GM19238 (cell line): ENCODE measurements around the gene MAP7D3.
"Not testable (repeated sequence)": the region's sequence is repeated elsewhere in the genome, so short reads cannot be mapped to it uniquely, and the experiment has no call there.

Experiments used
- DNase-seq: peaks from one replicate; pipeline ENCODE4 v3.0.0; 2011; ENCODE audit warnings: low spot score; ENCODE audit not compliant: insufficient read length

The MAP7D3 gene

DNA sequence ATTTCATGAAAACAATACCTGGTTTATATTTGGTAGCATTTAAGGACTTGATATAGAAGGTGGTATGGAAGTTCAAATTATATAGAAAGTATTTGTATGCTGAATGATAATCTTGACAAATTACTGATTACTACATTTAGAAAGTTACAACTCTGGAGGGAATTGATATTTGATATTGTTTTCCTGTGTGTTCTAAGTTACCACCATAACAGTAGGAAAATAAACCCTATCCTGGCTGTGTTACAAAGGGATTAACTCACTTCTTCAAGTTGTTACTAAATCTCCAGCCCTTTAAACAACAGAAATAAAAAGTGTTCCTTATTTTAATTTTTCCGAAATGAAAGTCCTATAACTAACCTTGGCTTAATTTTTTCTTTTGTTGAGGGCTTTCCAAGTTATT, 67.3 kb downstream of the MAP7D3 start:
- DNase-seq: no peak

DNA sequence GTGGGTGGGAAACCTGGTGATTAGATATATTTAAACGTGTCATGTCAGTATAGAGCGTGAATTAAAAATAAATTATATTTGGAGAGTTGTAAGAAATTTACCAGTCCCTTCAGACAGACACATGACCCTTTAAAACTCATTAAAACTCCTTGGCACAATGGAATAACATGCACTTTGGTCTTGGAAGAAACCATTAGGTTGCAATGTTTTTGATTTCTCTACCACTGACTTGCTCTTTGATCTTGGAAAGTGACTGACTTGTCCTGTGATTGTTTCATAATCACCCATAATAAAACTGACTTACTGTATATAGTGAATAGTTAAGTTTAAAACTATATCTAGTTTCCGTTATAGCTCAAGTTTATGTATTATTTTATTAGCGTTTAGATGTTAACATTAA, 68.0 kb downstream of the MAP7D3 start:
- no peak for DNase-seq

DNA sequence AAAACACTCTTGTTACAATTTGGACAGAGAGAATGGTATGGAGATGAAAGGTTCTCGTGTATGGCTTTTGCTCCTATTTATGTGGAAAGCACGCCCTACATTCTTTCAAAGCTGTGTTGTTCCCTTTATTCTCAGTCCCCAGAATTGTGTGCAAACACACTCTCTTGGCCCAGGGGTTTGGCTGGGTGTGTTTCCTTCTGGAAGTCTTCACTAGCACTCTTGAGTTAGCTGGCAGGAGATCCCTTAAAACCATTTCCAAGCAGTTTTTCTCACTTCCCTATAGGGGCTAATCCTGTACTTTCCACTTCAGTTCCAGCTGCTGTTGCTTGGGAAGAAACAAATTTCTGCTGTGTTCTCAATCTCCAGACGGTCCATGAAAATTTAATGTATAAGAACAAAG, 68.8 kb downstream of the MAP7D3 start:
- no peak for DNase-seq

DNA sequence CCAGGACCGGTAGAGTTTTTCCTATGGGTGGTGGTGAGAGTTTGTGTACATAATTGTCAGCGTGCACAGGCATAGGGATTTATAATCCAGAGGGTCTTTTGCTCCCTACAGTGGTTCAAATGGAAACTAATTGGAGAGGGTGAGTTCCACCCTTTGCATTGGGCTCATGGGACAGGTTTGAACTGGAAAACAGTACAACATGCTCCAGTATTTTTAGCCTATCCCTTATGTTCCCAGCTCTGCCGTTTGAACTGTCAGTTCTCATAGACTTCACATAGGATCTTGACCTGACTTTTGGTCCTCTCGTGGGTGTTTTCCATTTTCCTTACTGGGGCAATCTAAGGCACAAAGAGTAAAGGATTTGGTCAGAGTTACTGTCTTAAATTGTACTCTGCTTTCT, 72.1 kb downstream of the MAP7D3 start:
- no peak for DNase-seq

DNA sequence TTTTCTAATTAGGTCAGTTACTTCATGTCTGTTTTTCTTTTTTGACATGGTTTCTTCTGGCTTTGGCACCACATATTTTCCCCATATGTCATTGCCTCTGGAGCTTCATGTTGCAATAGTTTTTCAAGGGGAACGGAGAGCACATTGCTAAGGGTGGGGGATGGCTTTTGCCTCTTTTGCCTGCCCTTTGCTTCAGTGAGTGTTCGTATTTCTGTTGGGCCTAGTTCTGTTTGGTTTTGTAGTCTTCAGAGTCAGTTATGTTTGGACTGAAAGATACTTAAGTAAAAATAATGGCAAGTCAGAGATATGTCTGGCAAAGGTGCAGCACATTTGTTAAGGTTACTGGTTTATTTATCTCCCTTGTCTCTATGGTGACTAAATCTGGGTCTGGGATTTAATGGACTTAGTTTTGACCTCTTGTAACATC, 74.8 kb downstream of the MAP7D3 start:
- no peak for DNase-seq

DNA sequence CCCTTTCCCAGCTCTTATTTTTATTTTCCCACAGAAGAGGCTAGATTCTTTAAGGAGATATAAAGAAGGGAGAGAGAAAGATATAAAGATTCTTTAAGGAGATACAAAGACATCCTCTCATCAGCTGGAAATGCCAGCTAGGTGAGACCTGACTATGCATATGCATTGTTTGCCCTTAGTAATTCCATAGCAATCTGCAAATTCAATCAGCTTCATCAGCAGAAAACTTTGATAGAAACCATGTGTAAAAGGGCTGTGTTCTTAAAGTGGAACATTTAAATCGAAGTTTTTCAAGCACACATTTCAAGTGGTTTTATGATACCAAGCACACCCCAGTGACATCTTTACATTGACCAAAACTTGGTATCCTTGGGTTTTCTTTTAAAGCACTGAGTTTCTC, 79.8 kb downstream of the MAP7D3 start:
- DNase-seq: no peak

DNA sequence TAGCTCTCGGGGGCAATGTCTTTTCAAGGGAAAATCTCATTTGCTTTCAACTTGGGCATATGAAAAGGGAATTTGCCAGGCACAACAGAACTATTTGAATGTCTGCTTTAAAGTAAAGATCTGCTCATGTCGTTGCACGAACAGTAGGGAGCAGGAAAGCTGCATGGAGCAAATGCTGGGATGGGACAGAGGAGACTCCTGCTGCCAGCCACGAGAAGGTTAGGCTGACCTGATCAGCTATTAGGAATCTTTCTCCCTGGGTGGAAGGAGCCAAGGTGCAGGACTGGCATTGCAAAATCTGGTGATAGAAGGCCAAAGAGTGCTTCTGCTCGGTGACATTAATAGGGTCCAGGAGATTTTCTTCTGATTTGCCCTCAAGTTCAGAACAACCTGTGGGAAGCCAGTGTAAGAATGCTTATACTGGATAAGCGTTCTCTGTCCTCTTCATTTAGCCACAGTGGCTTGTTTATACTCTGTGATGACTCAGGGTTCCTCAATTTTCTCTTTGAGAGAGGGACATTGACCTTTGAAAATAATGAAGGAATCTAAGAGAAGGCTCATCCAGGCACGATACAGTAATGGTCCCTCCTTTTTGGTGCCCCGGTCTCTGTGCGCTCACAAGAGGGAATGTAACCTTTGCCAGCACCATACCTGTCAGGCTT, 80.9 kb downstream of the MAP7D3 start:
- DNase-seq: no peak

DNA sequence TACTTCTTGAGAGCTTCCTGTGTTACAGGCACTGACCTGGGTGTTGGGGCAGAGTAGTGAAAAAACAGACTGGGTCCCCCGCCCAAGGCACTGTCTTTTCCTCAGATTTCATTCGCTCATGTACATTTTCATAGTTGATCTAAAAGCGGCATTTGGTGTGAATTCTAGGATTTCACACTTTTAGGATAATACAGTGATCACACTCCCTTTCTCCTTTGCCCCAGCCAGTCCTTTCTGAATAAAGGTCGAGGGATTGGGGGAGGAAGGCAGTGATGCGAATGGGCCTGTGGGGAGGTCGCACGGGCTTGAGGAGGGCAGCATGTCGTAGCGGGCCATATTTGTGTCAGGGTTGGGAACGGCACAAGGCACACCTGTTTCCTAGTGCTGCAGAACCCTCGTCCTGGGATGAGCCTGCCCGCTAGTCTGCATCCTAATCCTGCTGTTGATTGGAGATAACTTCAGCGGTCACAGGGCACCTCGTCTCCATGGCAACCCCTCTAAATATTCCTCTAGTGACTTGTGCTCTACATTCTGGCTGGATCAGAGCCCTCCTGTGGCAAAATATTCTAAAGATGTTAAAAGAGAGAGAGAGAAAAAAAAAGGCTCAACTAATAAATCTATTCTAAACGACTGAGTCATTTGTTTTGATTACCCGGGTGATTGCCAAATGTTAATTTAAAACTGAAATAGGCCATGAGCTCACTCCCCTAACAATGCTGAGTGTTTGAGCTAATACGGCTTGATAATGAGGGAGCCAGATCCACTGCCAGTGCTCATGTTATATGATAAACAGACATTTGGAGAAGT, 82.1 kb downstream of the MAP7D3 start:
- DNase-seq: no peak

DNA sequence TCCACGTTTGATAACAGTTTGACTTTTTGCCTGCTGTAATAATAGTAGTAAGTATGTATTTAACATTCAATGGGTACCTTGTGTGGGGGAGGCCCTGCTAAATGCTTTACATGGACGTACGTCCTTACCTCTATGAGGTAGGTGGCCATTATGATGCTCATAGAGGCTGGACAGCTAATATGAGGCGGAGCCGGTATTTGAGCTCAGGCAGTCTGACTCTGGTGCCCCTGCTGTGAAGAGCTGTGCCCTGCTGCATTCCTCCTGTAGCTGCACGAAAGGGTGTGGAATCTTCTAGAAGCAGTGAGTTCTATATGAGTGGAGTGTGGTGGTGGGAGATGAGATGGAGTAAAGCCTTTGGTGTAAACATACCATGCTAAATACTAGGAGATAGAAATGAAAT, 83.2 kb downstream of the MAP7D3 start:
- not testable (repeated sequence) for DNase-seq

DNA sequence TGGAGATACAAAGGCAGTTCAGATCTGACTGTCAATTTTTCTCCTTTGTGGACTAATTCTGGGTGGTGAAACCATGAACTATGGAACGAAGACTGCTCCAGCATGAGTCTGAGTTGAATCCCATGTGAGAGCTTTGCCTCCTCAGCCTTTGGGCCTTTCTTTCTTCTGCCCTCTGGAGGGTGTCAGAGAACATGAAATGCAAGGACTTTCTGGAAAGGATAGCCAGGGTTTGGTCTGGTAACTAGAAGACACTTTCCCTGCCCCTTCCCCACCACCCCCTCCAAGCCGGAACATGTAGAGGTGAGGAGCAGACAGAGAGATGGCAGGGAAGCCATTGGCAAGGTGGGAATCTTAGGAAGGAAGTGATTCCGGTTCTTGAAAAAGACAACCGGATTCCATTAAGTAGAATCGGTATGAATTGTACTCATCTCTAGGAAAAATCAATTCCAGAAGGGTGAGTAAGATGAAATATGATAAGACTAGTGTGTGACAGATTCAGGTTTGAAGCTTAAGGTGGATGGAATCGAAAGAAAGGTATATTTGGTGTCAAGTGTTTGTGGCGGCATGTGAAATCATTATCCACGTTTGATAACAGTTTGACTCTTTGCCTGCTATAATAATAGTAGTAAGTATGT, 84.9 kb downstream of the MAP7D3 start:
- no peak for DNase-seq

DNA sequence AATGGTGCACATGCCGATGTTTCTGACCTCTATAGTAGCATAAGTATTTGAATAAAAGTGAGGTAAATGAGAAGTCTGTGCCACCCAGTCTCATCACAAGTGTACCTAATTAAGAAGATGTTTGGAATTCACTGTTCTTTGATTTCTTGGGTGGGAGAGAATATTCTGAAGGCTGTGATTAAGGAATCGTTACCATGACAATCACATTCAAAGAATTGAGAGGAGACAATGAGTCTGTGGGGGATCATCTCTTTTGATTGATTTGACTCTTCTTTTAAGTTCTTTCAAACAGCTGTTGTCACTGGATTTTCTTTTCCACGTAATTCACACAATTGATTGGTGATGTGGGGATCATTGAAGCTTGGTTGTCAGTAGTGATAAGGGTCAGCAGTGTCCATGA, 85.8 kb downstream of the MAP7D3 start:
- DNase-seq: no peak

DNA sequence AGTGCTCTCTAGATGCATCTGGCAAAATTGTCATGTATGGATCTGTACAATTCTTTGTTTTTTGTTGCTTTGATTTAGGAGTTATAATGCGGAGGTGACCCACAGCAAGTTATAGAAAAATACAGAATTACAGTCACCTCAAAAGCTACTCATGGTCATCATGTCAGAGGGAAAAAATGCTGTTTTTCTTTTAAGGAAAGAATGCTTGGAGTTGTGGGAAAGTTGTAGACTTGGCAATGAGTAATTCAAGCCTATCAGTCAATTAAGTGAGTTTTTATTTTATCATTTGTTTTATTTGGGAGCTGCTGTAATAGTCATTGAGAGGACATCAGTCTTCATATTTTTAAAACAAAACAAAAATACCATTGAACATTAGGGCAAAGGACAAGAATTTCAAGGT, 87.5 kb downstream of the MAP7D3 start:
- no peak for DNase-seq
